ENCODE results near the gene PMPCA. TPM values are rescaled to one million over a fixed set of nuclear protein-coding genes. Genes with fewer than 3 reads are reported as not detected.

The PMPCA gene
- total and polyA plus RNA-seq, 2 of the 13 experiments (the other 11 are each of a cell fraction or from before 2014, with no cell fraction given): 70.2 to 88.4 TPM

DNA sequence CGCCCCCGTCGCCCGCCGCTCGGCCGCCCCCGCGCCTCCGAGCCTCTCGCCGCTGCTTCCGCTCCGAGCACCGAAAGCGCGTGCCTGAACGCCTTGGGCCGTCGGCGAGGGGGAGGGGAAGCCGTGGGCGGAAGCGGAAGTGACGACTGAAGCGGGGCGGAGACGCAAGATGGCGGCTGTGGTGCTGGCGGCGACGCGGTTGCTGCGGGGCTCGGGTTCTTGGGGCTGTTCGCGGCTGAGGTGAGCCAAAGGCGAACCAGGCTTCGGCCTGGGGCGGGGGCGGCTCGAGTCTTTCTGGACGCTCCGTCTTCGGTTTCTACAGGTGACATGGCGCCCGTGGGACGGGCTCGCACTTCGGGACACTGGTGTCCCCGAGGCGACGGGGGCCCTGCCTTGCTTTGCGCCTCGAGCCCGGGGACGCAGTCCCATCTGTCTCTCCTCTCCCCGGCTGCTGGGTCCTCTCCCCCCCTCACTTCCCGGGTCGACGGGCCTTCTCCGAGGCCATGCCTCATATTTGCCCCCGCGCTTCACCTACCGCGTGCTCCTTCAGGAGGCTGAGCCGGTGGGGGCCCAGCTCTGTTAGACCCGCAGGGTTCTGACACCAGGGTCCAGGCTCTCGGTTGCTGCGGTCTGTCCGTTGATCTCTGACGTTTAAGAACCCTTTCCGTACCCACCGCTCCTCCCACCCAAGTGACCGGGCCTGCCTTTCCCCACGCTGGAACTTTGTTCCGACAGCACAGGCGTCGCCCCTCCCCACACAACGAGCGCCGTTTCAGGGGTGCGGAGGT lies at the start of gene PMPCA, which contains the start of gene ENTR1 (continued):
- TF ChIP-seq SIN3A (IDR thresholded peaks at IDR 0.05; ENCODE audit: borderline replicate concordance, low read depth, low read length) (peak; percentile 81; the same call in 1 of the 2 replicates), RBAK (CRISPR knock-in tag; IDR thresholded peaks at IDR 0.05) (no peak), PPARG (CRISPR knock-in tag; conservative IDR thresholded peaks at IDR 0.05) (no peak), MIXL1 (CRISPR knock-in tag; IDR thresholded peaks at IDR 0.05) (no peak), PLRG1 (conservative IDR thresholded peaks at IDR 0.05) (no peak), YEATS4 (CRISPR knock-in tag; IDR thresholded peaks at IDR 0.05; ENCODE audit: borderline replicate concordance) (peak; percentile 83), U2AF2 (IDR thresholded peaks at IDR 0.05; ENCODE audit: low read depth, low read length) (no peak), SAFB2 (CRISPR knock-in tag; IDR thresholded peaks at IDR 0.05; ENCODE audit: borderline replicate concordance, low read depth) (no peak), ZNF713 (CRISPR knock-in tag; IDR thresholded peaks at IDR 0.05) (no peak), ZNF792 (CRISPR knock-in tag; IDR thresholded peaks at IDR 0.05) (peak; percentile 50; the same call in 1 of the 2 replicates)
- TF ChIP-seq, protein P1, sequence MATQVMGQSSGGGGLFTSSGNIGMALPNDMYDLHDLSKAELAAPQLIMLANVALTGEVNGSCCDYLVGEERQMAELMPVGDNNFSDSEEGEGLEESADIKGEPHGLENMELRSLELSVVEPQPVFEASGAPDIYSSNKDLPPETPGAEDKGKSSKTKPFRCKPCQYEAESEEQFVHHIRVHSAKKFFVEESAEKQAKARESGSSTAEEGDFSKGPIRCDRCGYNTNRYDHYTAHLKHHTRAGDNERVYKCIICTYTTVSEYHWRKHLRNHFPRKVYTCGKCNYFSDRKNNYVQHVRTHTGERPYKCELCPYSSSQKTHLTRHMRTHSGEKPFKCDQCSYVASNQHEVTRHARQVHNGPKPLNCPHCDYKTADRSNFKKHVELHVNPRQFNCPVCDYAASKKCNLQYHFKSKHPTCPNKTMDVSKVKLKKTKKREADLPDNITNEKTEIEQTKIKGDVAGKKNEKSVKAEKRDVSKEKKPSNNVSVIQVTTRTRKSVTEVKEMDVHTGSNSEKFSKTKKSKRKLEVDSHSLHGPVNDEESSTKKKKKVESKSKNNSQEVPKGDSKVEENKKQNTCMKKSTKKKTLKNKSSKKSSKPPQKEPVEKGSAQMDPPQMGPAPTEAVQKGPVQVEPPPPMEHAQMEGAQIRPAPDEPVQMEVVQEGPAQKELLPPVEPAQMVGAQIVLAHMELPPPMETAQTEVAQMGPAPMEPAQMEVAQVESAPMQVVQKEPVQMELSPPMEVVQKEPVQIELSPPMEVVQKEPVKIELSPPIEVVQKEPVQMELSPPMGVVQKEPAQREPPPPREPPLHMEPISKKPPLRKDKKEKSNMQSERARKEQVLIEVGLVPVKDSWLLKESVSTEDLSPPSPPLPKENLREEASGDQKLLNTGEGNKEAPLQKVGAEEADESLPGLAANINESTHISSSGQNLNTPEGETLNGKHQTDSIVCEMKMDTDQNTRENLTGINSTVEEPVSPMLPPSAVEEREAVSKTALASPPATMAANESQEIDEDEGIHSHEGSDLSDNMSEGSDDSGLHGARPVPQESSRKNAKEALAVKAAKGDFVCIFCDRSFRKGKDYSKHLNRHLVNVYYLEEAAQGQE (IDR thresholded peaks at IDR 0.05; ENCODE audit: borderline replicate concordance in 1 of 2, low read depth in 1 of 2, low read length in 2 of 2): peak in 1 of 2 experiments; percentile 49; a peak in 1 of 4 replicates
- TF ChIP-seq, protein P2, sequence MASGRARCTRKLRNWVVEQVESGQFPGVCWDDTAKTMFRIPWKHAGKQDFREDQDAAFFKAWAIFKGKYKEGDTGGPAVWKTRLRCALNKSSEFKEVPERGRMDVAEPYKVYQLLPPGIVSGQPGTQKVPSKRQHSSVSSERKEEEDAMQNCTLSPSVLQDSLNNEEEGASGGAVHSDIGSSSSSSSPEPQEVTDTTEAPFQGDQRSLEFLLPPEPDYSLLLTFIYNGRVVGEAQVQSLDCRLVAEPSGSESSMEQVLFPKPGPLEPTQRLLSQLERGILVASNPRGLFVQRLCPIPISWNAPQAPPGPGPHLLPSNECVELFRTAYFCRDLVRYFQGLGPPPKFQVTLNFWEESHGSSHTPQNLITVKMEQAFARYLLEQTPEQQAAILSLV (CRISPR knock-in tag; IDR thresholded peaks at IDR 0.05; ENCODE audit: borderline replicate concordance): no peak; the same call in 1 of the 2 replicates
- TF ChIP-seq, protein P3, sequence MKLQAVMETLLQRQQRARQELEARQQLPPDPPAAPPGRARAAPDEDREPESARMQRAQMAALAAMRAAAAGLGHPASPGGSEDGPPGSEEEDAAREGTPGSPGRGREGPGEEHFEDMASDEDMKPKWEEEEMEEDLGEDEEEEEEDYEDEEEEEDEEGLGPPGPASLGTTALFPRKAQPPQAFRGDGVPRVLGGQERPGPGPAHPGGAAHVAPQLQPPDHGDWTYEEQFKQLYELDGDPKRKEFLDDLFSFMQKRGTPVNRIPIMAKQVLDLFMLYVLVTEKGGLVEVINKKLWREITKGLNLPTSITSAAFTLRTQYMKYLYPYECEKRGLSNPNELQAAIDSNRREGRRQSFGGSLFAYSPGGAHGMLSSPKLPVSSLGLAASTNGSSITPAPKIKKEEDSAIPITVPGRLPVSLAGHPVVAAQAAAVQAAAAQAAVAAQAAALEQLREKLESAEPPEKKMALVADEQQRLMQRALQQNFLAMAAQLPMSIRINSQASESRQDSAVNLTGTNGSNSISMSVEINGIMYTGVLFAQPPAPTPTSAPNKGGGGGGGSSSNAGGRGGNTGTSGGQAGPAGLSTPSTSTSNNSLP (IDR thresholded peaks at IDR 0.05; ENCODE audit: low read depth, low read length): no peak
- TF ChIP-seq, protein P4, sequence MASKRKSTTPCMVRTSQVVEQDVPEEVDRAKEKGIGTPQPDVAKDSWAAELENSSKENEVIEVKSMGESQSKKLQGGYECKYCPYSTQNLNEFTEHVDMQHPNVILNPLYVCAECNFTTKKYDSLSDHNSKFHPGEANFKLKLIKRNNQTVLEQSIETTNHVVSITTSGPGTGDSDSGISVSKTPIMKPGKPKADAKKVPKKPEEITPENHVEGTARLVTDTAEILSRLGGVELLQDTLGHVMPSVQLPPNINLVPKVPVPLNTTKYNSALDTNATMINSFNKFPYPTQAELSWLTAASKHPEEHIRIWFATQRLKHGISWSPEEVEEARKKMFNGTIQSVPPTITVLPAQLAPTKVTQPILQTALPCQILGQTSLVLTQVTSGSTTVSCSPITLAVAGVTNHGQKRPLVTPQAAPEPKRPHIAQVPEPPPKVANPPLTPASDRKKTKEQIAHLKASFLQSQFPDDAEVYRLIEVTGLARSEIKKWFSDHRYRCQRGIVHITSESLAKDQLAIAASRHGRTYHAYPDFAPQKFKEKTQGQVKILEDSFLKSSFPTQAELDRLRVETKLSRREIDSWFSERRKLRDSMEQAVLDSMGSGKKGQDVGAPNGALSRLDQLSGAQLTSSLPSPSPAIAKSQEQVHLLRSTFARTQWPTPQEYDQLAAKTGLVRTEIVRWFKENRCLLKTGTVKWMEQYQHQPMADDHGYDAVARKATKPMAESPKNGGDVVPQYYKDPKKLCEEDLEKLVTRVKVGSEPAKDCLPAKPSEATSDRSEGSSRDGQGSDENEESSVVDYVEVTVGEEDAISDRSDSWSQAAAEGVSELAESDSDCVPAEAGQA (IDR thresholded peaks at IDR 0.05; ENCODE audit: low read depth): peak; percentile 91
- TF ChIP-seq, protein P4 (CRISPR knock-in tag; IDR thresholded peaks at IDR 0.05; ENCODE audit: borderline replicate concordance): no peak

Measured in HepG2 (cell line).